NCI-H1105 treated with DMSO at 0.1 percent for 48 hours (cell line): ENCODE measurements around the gene HLF.

Experiments used
- DNase-seq: peaks from one replicate; lab custom pipeline; 2025; lab: John Stamatoyannopoulos, UW

The HLF gene

GRCh38 chr17:55354941-55355340, 90.2 kb downstream of the HLF start:
- DNase-seq: no peak

DNA sequence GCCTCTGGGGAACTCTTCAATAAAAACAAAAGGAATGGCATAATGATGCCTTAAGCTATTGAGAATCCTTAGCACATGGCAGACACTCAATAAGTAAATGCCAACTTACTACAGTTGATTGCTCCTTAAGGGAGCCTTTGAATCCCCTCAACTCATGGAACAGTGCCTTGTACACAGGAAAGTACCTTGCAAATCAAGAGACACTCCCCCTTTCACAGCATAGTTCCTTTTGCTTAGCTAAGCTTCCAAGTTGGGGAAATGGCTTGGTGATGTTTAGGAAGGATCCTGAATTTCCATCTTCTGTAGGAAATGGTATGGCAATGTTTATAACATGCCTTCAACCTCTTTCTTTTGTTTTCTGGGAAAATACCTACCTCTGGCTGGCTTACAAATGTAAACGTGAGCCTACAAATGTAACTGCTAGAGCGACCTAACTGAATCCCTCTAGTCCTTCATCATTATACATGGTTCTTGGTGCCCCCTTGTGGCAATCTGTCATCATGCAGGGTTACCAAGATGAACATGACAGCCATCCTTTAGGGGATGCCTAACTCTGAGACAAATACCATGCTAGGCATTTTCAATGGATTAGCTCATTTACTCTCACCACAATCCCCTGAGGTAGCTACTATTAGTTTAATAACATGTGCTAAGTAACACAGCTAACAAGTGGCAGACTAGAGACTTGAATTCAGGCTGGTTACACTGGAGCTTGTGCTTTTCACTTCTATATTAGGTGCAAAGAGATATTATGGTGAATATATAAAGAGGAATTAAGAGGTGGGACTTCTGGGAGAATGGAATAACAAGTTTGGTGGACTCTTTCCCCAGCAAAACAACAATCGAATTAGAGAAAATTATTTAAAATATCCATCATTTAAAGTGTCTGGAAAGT, 91.9 kb downstream of the HLF start:
- DNase-seq: peak; percentile 37

GRCh38 chr17:55360971-55361370, 96.2 kb downstream of the HLF start:
- DNase-seq: no peak

DNA sequence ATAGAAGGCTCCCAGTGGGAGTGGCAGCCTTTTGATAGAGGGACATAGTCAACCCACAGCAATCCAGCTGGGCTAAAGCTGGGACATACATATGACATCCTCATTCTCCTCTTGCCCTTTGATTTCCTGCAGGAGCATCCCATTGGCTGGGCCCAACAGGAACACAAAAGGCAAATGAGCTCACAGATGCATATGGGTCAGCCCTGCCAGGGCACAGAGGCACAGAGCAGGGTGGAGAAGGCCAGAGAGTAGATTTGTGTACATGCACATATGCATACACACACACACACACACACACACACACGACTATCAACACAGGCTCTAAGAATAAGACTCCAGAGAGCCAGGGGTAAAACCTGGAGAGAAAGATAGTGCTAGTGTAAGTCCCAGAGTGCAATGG, 98.3 kb downstream of the HLF start:
- no peak for DNase-seq

DNA sequence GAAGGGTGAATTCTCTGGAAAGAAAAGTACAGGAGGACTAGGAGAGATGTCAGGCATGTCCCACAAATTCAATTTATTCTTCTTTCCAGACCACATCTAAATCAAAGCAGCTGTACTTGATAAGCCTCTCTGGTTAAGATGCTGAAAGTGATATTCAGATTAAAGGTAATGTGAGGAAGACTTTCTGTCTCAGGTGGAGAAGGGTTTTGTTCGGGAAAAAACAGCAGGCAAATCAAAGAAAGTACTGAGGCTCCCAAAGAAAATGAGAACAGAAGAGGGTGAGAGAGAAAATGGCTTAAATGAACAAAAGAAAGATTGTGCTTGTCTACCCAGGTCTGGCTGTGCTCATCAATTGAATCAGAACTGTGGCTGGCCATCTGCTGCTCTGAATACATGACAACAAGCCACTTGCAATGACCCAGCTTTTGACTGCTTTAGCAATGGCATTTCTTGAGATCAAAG, 101.3 kb downstream of the HLF start:
- no peak for DNase-seq

- DNase-seq: no peak
Measured at GRCh38 chr17:55368706-55369105, 103.9 kb downstream of the HLF start.
